Osteocyte (in vitro differentiated cells): ENCODE measurements around the gene TARBP1. TPM values are rescaled to one million over a fixed set of nuclear protein-coding genes. Genes with fewer than 3 reads are reported as not detected.

ENCODE experiments used
- DNase-seq: peaks from one replicate; pipeline ENCODE4 v3.0.0; 2021; ENCODE audit warnings: mixed read lengths; ENCODE audit not compliant: unreplicated experiment; ENCODE audit errors: extremely low spot score
- H3K27ac Mint-ChIP-seq: one replicate; pipeline ENCODE4 v1.8.0; 2021; ENCODE audit warnings: mild to moderate bottlenecking, mixed read lengths; ENCODE audit not compliant: unreplicated experiment
- H3K27me3 Mint-ChIP-seq: one replicate; pipeline ENCODE4 v1.8.0; 2021; ENCODE audit warnings: mixed read lengths; ENCODE audit not compliant: unreplicated experiment
- H3K36me3 Mint-ChIP-seq: one replicate; pipeline ENCODE4 v1.8.0; 2021; ENCODE audit warnings: mixed read lengths; ENCODE audit not compliant: unreplicated experiment
- H3K4me1 Mint-ChIP-seq: one replicate; pipeline ENCODE4 v1.8.0; 2021; ENCODE audit warnings: mixed read lengths; ENCODE audit not compliant: unreplicated experiment
- H3K4me3 Mint-ChIP-seq: one replicate; pipeline ENCODE4 v1.8.0; 2021; ENCODE audit warnings: mild to moderate bottlenecking, moderate library complexity, mixed read lengths; ENCODE audit not compliant: unreplicated experiment
- H3K9me3 Mint-ChIP-seq: one replicate; pipeline ENCODE4 v1.8.0; 2021; ENCODE audit warnings: mixed read lengths; ENCODE audit not compliant: unreplicated experiment
- CTCF ChIP-seq: fragments of 200-600 bp; sonication (generic); IDR thresholded peaks from 2 replicates; pipeline ENCODE4 v1.5.0; 2021; ENCODE audit warnings: antibody characterized with exemption, mild to moderate bottlenecking, moderate library complexity
- total RNA-seq: library from RNA; stranded (reverse); gene quantifications from 2 replicates; pipeline ENCODE4 v1.2.1, GENCODE V29; 2021

TARBP1 gene
- total RNA-seq, 1 donor from 2014 or later = 19.0 TPM

DNA sequence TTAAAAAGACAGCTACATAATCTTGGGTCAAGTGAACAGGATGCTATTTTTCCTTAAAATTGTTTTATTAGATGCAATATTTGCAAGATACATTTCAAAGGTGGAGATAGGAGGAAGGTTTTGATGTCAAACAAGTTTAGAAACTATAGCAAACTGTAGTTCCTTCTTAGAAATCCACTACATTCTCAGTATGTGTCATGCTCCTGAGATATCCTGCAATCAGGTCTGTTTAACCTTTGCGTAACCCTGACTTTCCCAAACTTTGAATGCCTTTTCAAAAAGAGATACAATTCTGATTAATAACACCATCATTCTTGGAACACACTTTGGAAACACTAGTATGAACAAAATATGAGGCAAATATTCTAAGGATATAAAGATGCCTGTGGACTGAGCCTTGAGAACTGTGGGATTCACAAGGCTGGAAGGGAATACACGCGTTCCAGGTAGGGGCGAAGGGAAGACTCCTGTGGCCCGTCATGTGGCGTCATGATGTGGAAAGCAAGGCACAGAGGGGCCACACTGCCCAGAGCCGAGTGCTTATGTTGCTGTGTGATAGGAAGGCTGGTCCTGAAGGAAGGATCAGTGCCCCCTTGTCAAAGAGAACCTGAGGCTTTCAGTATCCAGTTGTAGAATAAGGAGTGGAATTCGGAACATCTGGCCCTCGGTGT, 19.6 kb upstream of the TARBP1 start:
- TF ChIP-seq CTCF = no peak

DNA sequence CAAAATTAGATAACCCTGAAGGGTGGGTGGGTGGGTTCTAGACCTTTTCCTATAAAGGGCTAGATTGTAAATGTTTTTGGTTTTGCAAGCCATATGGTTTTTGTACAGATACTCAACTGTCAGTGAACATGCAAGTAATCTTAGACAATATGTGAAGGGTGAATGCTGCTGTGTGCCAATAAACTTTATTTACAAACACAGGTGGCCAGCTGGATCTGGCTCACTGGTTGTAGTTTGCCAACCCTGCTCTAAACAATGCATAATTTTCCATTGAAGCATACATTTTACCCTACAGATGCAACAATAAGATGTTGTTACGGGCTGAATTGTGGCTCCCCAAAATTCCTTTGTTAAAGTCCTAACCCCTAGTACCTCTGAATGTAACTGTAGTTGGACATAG, 18.6 kb upstream of the TARBP1 start:
- no peak for TF ChIP-seq CTCF
- H3K36me3 Mint-ChIP-seq = no peaks in the 10 kb centered on the region
- no peak overlapping the region for H3K4me3 Mint-ChIP-seq
- no peaks in the 10 kb centered on the region for H3K9me3 Mint-ChIP-seq
- H3K27ac Mint-ChIP-seq = no peak overlapping the region
- no peak for DNase-seq
- H3K4me1 Mint-ChIP-seq = peaks cover 39% of the 10 kb centered on the region
- H3K27me3 Mint-ChIP-seq = no peaks in the 10 kb centered on the region

More for the DNA sequence above, 19.6 kb upstream of the TARBP1 start:
- Mint-ChIP-seq H3K27ac (peak overlapping the region; percentile 88), H3K4me1 (peaks cover 39% of the 10 kb centered on the region), H3K27me3 (no peaks in the 10 kb centered on the region), H3K36me3 (no peaks in the 10 kb centered on the region), H3K9me3 (no peaks in the 10 kb centered on the region), H3K4me3 (no peak overlapping the region)
- no peak for DNase-seq

DNA sequence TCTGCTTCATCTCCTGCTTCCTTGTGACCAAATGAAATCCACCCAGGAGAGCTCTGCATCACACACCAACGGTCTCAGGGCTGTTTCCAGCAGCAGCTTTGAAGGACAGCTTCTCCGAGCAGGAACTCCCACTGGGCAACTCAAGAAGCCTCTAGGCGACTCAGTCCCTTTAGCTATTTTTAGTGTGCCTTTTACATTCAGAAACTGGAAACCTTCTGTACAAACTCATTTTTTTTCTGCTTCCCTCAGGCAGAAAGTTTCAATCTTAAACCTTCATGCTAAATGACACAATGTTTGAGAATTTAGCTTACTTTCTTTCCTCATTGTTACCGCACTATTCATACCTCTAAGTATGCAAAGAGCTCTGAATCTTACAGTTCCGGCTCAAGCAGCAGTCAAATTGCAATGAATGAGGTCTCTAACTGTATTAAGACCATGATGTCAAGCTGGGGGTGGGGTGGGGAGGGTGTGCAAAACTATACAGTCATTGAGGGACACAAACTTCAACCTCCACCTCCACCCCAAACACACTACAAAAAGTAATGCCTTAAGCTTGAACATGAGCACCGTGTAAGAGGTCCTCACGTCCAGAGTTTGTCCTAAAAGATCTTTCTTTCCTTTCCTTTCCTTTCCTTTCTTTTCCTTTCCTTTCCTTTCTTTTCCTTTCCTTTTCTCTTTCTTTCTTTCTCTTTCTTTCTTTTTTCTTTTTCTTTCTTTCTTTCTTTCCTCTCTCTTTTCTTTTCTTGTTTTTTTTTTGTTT, 16.4 kb upstream of the TARBP1 start:
- Mint-ChIP-seq H3K4me3 (peak overlapping the region; percentile 41), H3K36me3 (no peaks in the 10 kb centered on the region), H3K27ac (peak overlapping the region; percentile 92), H3K9me3 (no peaks in the 10 kb centered on the region), H3K27me3 (no peaks in the 10 kb centered on the region), H3K4me1 (peaks cover 31% of the 10 kb centered on the region)
- no peak for TF ChIP-seq CTCF
- no peak for DNase-seq

DNA sequence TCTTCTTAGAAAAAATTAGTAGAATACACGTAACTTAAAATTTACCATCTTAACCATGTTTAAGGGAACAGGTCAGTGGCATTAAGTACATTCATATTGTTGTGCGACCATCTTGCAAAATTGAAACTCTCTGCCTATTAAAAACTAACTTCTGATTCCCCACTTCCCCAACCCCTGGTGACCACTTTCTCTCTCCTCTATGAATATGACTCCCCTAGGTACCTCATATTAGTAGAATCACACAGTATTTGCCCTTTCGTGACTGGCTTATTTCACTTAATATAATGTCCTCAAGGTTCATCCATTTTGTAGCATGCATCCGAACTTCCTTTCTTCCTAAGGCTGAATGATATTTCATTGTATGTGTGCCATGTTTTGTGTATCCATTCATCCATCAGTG, 15.1 kb upstream of the TARBP1 start:
- no peak for TF ChIP-seq CTCF
- Mint-ChIP-seq H3K27ac (no peak overlapping the region), H3K9me3 (no peaks in the 10 kb centered on the region), H3K36me3 (no peaks in the 10 kb centered on the region), H3K27me3 (no peaks in the 10 kb centered on the region), H3K4me1 (peaks cover 17% of the 10 kb centered on the region), H3K4me3 (no peak overlapping the region)
- DNase-seq = no peak

DNA sequence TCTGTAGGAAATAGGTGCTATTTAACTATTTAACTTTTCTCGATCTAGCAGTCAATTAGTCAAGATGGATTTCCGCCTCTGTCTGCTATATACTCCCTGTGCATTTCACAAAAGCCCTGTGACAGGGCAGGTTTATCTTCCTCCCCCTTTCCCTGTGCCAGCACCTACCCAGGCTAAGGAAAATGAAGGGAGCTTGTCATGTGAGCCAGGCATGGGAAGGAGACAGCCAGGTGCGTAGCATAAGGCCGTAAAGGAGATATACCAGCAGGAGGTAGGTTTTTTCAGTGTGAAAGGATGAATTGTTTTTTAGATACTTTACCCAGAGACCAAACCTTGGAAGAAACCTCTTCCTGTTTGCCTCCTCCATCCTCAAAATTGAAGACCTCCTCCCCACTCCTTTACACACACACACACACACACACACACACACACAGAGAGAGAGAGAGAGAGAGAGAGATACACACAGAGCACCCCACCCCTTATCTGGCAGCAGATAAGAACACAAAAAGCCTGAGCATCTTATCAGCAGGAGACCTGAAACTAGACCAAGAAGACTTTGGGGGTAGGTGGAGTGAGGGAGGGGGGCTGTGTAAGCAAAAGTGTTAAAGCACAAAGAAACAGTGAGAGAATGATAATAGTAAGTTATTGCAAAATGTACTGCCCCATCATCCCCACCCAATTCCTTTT, 12.0 kb upstream of the TARBP1 start:
- H3K4me3 Mint-ChIP-seq = no peak overlapping the region
- H3K36me3 Mint-ChIP-seq = no peaks in the 10 kb centered on the region
- peaks cover 21% of the 10 kb centered on the region for H3K4me1 Mint-ChIP-seq
- no peak for TF ChIP-seq CTCF
- no peak overlapping the region for H3K27ac Mint-ChIP-seq
- DNase-seq = no peak
- no peaks in the 10 kb centered on the region for H3K27me3 Mint-ChIP-seq
- no peaks in the 10 kb centered on the region for H3K9me3 Mint-ChIP-seq
